Epithelial cell of proximal tubule (primary cell): ENCODE data around the gene GVQW3. TPM values are rescaled to one million over a fixed set of nuclear protein-coding genes. Genes with fewer than 3 reads are reported as not detected.
A peak's percentile ranks its signal among the peaks of the same experiment; 100 is the strongest.

ENCODE experiments used
- DNase-seq: peaks from one replicate; pipeline ENCODE4 v3.0.0-alpha.2; 2011; ENCODE audit warnings: low read depth
- H3K4me3 ChIP-seq: 2 replicates; pipeline ENCODE4 v1.5.1; 2011; ENCODE audit warnings: low read depth, mild to moderate bottlenecking, low read length
- total RNA-seq: library from RNA; depleted of rRNA; stranded (reverse); fragments of >200 nt; gene quantifications from 2 replicates; pipeline ENCODE4 v1.2.3, GENCODE V29; 2015
- TF ChIP-seq, protein P1 (sequence below): conservative IDR thresholded peaks from 2 replicates; pipeline ENCODE4 v1.5.1; 2012; ENCODE audit warnings: low read depth, mild to moderate bottlenecking, low read length

GVQW3 gene
- total RNA-seq, result 0.87 and 7.0 TPM in 2 replicates

DNA sequence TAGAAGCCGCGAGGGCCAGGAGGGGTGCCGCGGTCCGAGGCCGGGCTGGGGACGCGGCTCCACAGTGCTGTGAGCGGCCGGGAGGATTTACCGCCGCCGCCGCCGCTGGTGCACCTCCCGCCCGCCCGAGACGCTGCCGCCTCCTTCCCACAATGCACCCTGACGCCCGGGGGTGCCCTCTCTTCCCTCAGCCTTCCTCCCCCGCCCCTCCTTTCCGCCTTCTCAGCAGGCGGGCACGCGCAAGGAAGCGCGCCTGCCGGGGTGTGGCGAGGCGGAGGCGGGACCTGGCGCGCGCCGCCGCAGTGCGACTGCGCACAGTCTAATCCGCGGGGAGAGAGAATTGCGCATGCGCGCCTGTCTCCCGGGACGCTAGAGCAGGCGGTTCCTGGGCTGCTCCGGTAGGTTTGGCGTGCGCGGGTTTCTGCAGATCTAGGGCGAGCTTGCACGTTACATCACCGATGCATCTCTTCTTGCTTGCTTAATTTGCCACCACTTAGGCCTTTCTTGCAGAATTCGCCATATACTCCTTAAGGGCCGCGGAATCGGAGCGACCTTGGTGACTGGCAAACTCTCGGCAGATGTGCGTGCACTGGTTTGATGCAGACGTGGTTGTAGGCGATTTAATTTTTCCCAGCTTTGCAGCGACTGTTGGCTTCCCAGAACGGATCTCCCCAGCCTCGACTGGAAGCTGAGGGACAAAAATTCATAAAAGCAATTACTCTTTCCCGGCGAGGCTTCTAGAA is at the start of gene GVQW3, which contains the start of gene THAP12:
TSS of gene GVQW3 (plus strand) at position 347 of the 743 bp plus-strand sequence. CDS start 506 bp downstream, outside the sequence.
TSS of gene THAP12 (minus strand) at position 156 of the 743 bp plus-strand sequence. CDS start 296 bp downstream, outside the sequence.
- peak; percentile 56 for DNase-seq
- TF ChIP-seq, protein P1, sequence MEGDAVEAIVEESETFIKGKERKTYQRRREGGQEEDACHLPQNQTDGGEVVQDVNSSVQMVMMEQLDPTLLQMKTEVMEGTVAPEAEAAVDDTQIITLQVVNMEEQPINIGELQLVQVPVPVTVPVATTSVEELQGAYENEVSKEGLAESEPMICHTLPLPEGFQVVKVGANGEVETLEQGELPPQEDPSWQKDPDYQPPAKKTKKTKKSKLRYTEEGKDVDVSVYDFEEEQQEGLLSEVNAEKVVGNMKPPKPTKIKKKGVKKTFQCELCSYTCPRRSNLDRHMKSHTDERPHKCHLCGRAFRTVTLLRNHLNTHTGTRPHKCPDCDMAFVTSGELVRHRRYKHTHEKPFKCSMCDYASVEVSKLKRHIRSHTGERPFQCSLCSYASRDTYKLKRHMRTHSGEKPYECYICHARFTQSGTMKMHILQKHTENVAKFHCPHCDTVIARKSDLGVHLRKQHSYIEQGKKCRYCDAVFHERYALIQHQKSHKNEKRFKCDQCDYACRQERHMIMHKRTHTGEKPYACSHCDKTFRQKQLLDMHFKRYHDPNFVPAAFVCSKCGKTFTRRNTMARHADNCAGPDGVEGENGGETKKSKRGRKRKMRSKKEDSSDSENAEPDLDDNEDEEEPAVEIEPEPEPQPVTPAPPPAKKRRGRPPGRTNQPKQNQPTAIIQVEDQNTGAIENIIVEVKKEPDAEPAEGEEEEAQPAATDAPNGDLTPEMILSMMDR, result no peak
- peak within 1 kb of the TSS; percentile 92 for H3K4me3 ChIP-seq

GRCh38 chr11:76334826-76335389 is 46.2 kb upstream of the GVQW3 start:
- TF ChIP-seq, protein P1, result no peak
- DNase-seq, result no peak
- no peak overlapping the region for H3K4me3 ChIP-seq

- TF ChIP-seq, protein P1, result no peak
- no peak for DNase-seq
- H3K4me3 ChIP-seq, result no peak overlapping the region
Observed at GRCh38 chr11:76335842-76336241, 45.3 kb upstream of the GVQW3 start.

- DNase-seq, result no peak
- TF ChIP-seq, protein P1, result no peak
Observed at GRCh38 chr11:76336597-76336996, 44.5 kb upstream of the GVQW3 start.

DNA sequence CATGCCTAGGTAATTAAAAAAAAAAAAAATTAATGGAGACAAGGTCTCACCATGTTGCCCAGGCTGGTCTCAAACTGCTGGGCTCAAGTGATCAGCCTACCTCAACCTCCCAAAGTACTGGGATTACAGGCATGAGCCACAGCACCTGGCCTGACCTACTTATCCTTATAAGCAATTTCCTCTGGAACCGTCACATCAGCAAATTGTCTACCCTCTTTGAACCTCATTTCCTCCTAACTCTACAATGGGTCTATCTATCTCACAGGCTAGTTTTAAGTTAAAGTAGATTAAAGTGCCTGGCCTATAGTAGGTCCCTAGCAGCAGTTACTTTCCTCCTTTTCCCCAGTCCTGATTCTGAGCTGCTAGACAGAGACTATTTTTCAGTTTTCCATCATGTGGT is 43.7 kb upstream of the GVQW3 start:
- no peak overlapping the region for H3K4me3 ChIP-seq
- no peak for DNase-seq
- TF ChIP-seq, protein P1, result no peak

More at GRCh38 chr11:76336597-76336996, 44.5 kb upstream of the GVQW3 start:
- no peak overlapping the region for H3K4me3 ChIP-seq

DNA sequence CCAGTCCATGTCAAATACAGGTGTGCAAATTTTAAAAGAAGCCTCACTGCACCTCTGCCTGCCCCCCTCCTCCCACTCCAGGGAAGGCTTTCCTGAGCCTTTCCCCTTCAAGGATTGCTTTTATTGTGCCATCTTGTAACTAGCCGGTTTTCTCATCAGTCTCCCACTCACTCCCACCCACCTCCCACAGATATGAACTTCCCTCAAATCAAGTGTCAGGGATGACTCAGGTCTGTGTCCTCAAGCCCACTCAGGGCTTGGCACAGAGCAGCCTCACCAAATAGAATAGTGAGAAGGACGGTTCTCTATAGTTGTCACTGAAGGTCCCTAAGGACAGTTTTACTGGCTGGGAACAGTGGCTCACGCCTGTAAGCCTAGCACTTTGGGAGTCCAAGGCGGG is 43.2 kb upstream of the GVQW3 start:
- DNase-seq, result no peak
- TF ChIP-seq, protein P1, result no peak
- no peak overlapping the region for H3K4me3 ChIP-seq
